NCI-H748 treated with DMSO at 0.1 percent for 48 hours (cell line): Measurements from ENCODE around the gene TVP23C.

Source experiments
- DNase-seq: peaks from one replicate; lab custom pipeline; 2025; lab: John Stamatoyannopoulos, UW

Gene TVP23C

GRCh38 chr17:15465045-15465701, 98.1 kb downstream of the TVP23C start:
- DNase-seq, result no peak

- DNase-seq, result no peak
These were observed 98.9 kb downstream of the TVP23C start for GRCh38 chr17:15464231-15464985.

GRCh38 chr17:15462976-15463772, 100.1 kb downstream of the TVP23C start:
- DNase-seq, result no peak

GRCh38 chr17:15457723-15458094, 105.6 kb downstream of the TVP23C start:
- DNase-seq, result no peak

- DNase-seq, result no peak
These were observed 106.1 kb downstream of the TVP23C start for GRCh38 chr17:15456972-15457722.

- DNase-seq, result no peak
These were observed 106.8 kb downstream of the TVP23C start for GRCh38 chr17:15456496-15456895.

GRCh38 chr17:15454346-15454745, 108.9 kb downstream of the TVP23C start:
- DNase-seq, result no peak

- no peak for DNase-seq
These were observed 109.5 kb downstream of the TVP23C start for GRCh38 chr17:15453782-15454181.

GRCh38 chr17:15453246-15453645, 110.0 kb downstream of the TVP23C start:
- no peak for DNase-seq

- DNase-seq, result no peak
These were observed 110.5 kb downstream of the TVP23C start for GRCh38 chr17:15452746-15453145.
